Ishikawa (cell line): ENCODE results near the gene MAVS.

Experiments
- CEBPB ChIP-seq: IDR thresholded peaks from 2 replicates; pipeline ENCODE4 v1.6.1; 2012
- EGR1 ChIP-seq: IDR thresholded peaks from 2 replicates; pipeline ENCODE4 v1.6.1; 2012
- EP300 ChIP-seq: IDR thresholded peaks from 2 replicates; pipeline ENCODE4 v1.6.1; 2012; ENCODE audit warnings: borderline replicate concordance
- FOXM1 ChIP-seq: IDR thresholded peaks from 2 replicates; pipeline ENCODE4 v1.6.1; 2012; ENCODE audit warnings: low read depth, borderline replicate concordance
- MAX ChIP-seq: IDR thresholded peaks from 2 replicates; pipeline ENCODE4 v1.6.1; 2012
- RAD21 ChIP-seq: IDR thresholded peaks from 2 replicates; pipeline ENCODE4 v1.6.1; 2012; ENCODE audit warnings: low read depth
- REST ChIP-seq: IDR thresholded peaks from 2 replicates; pipeline ENCODE4 v1.6.1; 2012; ENCODE audit warnings: low read depth, mild to moderate bottlenecking
- TAF1 ChIP-seq: IDR thresholded peaks from 2 replicates; pipeline ENCODE4 v1.6.1; 2012; ENCODE audit warnings: low read depth, mild to moderate bottlenecking
- TCF12 ChIP-seq: IDR thresholded peaks from 2 replicates; pipeline ENCODE4 v1.6.1; 2012; ENCODE audit warnings: low read depth
- YY1 ChIP-seq: IDR thresholded peaks from 2 replicates; pipeline ENCODE4 v1.6.1; 2012; ENCODE audit warnings: low read depth

- no peak for TF ChIP-seq EP300
- TF ChIP-seq CEBPB, result no peak
- no peak for TF ChIP-seq MAX
- no peak for TF ChIP-seq YY1
- no peak for TF ChIP-seq EGR1
- no peak for TF ChIP-seq FOXM1
- no peak for TF ChIP-seq RAD21
- TF ChIP-seq REST, result no peak
- no peak for TF ChIP-seq TAF1
- TF ChIP-seq TCF12, result no peak
Observed at GRCh38 chr20:3854462-3854871, 7.8 kb downstream of the MAVS start.
